Amniotic stem cell (primary cell): ENCODE results near the gene NFX1.
"Not testable (repeated sequence)": the region's sequence is repeated elsewhere in the genome, so short reads cannot be mapped to it uniquely, and the experiment has no call there.

ENCODE experiments used
- DNase-seq: peaks from one replicate; lab custom pipeline; 2025; lab: John Stamatoyannopoulos, UW

Gene NFX1

DNA sequence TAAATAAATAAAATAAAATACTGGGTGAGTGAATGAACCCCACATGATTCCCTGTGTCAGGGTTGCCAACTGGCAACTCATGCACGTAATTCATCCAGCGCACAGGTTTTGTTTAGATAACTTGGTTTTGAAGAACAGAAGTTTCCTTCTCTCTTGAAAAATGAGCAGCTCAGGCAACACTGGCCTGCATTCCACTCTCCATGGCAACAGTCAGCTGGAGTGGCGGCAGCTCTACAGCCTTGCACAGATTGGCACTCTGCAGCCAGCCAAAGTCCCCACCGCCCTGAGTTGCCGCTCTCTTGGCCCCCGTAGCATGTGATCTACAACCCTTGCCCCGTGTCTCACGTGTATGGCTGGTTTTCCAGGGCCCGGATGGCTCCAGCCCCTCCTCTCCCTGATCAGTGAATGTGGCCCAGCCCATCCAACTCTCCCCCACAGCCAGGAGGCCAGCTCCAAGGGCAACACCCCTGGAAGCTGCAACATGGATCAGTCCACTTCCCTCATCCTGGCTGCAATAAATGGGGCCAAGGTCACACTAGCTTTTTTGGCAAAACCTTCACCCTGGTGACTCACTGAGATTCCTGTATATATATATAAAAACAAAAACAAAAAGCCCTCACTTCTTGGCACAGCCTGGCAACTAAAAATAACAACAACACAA, 100.9 kb downstream of the NFX1 start:
- DNase-seq, result peak; percentile 65

DNA sequence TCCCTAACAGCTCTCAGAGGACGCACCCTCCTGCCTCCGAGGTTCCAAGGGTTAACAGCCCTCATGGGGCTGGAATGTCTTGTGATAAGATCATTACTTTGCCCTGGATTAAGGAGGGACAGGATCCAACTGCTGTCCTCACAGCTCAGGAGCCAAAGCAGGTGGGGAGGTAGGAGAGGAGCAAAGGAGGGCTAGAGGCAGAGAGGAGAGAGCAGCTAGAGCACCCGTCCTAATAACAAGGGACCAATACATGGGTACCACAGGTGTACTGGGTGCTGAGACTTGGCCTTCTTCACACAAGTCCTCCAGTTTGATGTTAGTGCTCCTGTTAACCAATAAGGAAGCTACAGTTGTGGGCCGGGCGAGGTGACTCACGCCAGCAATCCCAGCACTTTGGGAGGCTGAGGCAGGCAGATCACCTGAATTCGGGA, 102.3 kb downstream of the NFX1 start:
- DNase-seq, result not testable (repeated sequence)

DNA sequence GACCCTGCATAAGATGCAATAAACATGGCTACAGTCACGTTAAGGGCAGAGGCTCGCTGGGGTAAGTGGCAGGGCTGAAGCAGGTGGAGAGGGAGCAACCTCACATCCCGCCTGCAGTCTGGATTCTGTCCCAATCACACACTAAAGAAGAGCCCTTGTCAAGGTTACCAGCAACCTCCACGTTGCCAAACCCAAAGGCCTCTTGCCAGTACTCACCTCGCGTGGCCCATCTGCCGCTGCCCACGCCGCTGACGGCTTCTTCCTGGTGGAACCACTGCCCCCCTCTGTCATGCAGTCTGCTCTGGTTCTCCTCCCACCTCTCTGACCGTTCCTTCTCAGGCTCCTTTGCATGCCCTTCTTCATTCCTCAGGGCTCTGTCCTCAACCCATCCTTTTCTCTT, 103.3 kb downstream of the NFX1 start:
- DNase-seq, result no peak

DNA sequence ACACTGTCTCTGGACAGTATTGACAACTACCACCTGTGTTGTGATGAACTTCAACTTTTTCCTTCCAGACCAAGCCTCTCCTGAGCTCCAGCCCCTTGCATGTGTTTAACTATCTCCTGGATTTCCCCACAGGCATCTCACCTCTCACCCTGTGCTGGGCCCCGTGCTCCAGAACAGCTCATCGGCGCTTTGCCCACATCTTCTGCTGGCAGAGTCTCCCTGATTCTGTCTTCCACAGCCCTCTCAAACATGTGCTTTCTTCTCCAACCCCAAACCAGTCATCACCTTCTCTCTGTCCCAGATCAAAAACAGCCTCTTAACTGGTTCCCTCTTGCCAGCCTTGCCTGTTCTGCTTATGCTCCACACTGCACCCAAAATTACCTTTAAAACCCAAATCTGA, 103.7 kb downstream of the NFX1 start:
- DNase-seq, result not testable (repeated sequence)

DNA sequence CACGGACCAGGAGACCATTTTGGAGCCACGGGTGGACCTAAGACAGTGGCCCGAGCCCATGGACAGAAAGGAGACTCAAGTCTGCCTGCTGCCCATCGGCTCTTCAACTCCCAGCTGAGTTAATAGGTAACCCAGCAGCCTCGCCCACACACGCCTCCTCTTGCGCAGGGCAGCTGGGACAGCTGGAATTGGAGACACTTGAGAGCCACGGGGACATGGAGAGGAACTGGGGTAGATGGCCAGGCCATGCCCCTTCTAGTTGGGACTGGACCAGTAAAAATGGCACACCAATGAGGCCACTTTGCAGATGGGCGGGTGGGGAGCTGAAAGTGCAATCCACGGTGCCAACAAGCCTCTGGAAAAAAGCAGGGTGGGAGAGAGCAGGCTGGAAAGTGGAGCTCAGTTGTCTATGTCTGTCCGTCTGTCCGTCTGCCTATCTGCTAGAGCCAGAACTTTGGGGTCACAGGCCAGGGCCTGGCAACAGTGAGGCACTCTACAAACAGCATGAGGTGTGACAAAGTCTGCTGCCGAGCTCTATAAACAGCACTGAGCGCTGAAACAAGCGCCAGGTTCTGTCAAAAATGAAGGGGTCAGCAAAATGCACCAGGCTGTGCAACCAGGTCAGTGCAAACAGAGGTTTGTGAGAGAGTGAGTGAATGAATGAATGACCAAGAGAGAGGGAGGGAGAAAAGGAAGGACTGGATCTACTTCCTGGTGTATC, 105.0 kb downstream of the NFX1 start:
- not testable (repeated sequence) for DNase-seq

DNA sequence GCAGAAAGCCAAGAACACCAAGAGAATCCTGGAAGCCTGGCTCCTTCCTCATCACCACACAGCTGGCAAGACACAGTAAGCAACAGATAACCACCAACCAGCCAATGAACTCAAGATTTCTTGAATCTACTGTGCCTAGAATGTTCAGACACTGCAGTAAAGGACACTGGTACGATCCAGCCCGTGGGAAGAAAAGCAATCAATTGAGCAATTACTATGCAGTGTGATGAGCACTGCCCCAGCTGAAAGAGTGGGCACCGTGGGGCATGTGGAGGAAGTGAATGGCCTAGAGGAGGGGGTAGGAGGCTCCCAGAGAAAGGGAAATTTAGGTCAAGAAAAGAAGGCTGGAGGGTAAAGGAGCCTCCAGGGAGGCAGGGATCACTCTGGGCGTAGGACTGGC, 107.5 kb downstream of the NFX1 start:
- not testable (repeated sequence) for DNase-seq

DNA sequence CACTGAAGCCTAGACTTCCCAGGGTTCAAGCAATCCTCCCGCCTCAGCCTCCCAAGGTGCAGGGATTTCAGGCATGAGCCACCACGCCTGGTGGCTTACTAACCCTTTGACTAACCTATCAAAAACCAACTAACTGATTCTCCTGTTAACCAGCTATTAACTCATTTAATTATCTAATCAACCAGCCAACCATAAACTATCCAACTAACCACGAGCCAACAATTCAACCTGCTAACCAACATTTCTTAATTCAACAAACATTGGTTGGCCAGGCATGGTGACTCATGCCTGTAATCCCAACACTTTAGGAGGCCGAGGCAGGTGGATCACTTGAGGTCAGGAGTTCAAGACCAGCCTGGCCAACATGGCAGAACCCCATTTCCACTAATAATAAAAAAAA, 108.7 kb downstream of the NFX1 start:
- not testable (repeated sequence) for DNase-seq

DNA sequence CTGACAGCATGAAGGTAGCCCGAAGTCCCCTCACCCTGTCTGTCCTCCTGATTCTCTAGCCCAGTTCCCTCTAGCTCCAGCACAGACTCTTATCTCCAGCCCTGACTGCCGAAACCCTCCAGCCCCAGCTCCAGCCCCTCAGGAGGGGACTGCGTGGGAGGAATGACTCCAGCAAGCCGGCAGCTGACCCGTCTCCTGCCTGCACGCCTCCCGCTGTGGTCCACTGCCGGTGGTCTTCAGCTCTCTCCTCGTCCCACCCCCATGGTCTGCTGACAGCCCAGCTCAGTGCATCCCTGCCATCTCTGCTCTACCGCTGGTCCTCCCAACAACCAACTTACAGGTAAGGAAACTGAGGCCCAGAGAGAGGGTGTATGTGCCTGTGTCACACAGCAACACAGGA, 111.5 kb downstream of the NFX1 start:
- not testable (repeated sequence) for DNase-seq

DNA sequence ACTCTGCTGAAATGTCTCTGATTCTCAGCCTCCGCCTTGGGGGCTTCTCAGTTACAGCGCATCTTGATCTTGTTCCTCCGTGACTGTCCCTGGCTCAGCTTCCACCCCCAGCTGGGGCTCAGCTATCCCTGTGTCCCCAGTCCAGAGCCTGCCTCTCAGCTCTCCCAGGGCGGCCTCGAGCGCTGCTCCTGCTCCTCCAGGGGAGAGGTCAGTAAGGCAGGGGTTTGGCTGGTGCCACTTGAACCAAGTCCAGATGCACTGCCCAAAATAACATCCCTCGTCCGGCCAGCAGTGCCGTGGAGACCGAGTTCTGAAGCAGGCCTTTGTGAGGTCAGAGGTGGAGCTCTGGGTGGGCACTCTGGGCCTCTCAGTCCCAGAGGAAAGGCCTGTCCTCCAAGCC, 112.1 kb downstream of the NFX1 start, which contains the start of gene AQP7:
Gene AQP7 (minus strand): TSS at position 198 of the 400 bp plus-strand sequence. CDS start 1,306 bp downstream, outside the sequence.
- not testable (repeated sequence) for DNase-seq

DNA sequence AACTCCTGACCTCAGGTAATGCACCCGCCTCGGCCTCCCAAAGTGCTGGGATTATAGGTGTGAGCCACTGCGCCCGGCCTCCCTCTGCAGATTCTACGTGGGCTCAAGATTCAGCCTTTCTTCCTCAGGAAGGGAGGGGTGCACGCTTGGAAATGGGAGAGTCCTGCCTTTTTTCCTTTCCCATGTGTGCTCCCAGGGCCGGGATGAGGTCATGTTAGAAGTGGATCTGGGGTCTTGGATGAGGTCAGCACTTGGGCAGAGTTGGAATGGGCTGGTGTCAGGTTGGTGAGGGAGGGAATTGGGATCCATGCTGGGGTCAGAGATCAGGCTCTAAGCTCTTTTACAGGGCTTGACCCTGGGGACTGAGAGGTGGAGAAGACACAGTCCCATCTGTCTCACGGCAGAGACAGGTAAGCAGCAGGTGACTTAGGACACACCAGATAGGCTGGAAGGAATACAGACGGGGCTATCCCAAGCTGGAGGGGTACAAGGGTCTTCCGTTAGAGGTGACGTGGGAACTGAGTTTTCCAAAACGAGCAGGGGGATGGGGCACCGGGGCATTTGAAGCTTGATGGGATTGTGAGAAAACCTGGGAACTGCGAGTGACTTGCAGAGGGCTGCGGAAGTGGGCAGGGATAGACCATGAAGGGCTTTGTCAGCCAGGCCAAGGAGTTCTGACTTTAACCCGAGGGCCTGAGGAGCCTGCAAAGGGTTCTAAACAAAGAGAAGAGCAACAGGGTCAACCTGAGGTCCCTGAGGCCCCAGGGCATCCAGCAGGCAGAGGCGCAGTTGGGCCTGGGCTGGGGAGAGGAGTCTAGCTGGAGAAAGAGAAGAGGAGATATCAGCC, 113.8 kb downstream of the NFX1 start:
- DNase-seq, result no peak

DNA sequence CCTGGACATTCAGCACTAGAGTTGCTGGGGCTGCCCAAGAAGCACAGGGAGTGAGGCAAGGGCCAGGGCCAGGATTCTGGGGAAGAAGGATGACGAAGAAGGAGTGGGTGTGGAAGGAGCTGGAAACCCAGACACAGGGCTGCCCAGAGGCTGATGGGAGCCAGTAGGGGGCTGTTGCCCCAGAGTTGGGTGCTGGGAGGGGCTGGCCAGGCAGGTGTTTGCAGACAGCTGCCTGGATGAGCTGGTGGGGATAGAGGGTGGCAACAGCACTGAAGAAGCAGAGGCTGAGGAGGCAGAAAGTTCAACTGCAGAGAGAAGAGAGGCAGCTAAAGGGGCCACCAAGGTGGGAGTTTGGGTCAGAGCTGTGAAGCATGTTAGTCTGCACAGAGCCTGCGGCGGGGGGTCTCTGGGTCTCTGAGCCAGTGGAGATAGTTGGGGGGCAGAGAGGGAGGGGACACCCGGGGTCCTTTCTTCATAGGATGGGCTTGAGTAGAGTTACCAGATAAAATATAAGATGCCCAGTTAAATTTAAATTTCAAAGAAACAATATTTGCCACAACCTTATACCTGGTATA, 114.6 kb downstream of the NFX1 start:
- DNase-seq, result no peak

DNA sequence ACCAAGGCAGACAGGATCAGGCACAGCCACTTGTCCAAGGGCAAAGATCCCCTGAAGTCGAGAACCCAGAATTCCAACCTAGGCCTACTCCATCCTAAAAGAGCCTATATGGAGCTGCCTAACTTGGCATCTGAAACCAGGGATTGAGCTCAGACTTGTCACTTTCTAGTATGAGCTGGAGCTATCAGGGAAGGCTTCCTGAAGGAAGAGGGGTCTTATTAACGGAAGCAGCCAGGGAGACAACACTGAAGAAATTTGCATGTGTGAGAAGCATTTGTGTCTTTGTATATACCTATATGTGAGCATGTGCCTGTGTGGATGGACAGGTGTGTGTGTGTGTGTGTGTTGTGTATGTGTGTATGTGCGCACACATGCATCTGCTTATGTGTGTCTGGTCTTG, 116.7 kb downstream of the NFX1 start:
- no peak for DNase-seq

DNA sequence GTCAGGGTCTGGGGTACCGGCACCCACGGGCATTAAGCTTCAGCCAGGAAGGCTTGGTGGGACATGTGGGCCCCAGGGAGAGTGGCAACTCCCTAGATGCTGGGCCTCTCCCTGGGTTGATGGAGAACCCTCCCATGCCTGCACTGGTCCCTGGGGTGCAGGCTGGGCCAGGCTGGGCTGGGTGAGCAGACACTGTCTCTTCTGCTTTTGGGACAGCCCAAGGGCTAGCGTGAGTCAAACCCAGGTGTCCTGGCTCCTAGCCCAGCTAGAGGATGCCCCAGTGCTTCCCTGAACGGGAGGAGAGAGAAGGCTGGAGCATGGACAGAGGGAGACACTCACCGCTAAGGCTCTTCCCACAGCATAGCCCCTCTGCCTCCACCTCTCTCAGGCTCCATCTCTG, 117.8 kb downstream of the NFX1 start:
- no peak for DNase-seq

DNA sequence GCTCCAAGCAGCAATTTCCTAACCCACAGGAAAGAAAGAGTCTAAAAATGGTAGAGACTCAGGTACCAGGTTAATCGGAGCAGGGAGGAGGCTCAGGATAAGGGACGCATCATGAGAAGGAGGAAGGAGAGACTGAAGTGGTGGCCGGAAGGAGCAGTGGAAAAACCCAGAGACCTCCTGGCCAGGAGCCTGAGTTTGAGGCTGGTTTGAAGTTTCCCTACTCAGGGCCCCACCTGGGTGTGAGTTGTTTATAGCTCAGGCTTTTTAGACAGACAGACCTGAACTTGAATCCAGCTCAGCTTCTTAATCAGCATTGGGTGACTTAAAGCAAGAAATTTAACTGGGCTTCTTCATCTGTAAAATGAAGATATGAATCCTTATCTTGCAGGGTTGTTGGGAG, 124.0 kb downstream of the NFX1 start:
- no peak for DNase-seq

DNA sequence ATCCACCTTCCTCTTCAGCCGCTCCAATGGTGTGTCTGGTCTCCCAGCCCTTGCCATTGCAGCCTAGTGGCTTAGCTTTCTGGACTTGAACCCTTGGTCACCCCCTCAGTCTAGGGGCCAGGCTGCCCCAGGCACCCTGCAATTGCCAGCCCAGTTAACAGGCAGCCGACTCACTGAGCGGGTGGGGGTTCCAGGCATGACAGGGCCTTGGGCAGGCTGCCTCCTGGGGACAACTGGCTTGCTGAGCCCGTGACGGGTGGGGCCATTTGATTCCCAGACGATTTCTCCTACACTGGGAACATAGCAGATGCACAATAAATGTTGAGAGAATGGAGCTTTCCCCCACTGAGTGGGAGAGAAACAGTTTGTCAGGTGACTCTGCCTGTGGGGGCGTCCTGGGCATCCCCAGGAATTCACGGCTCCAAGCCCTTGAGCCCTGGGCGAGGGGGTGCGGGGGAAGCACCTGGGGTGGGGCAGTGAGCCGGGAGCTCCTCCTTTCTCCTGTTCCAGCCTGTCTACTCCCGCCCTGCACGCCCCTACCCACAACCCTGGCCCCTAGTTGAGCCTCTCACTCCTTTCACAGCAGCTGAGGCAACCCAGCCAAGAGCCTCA, 124.7 kb downstream of the NFX1 start:
- no peak for DNase-seq

DNA sequence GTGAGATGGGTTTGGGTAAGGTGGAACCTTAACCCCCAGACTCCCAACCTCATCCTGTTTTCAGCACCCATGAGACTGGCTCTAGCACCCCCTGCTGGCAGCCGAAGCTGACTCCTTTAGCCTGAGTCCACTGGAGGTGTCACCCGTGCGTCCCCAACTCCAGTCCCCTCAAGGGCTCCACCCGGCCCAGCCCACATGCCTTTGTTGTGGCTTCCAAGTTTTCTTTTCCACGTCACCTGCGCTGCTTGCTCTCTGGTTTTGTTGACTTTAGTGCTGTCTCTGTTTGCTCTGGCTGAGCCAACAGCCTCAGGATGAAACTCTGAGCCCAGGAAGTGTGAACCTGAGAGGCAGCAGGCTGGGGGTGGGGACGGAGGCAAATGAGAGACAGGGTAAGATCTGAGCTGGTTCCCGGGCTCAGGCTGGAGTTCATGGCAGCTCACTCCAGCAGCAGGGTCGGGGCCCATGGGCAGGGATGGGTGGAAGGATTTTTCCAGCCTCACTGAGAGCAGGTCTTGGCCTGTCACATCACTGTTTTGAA, 125.3 kb downstream of the NFX1 start:
- no peak for DNase-seq

DNA sequence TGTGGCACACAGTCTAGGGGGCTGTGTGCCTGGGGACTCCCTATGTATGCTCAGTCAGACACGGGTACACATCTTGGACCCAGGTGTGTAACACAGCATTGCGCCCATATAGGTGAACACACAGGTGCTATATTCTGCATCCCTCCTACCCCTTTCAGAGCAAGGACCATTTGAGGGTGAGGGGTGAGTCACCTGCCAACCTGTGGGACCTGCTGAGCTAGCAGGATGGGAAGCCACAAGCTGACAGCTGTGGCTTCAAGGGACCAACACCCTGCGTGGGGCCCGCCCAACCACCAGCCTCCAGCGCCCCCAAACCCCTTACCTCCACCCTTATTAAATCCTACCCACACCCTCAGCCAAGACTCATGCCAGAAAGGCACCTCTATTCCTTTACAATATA, 126.7 kb downstream of the NFX1 start:
- no peak for DNase-seq

DNA sequence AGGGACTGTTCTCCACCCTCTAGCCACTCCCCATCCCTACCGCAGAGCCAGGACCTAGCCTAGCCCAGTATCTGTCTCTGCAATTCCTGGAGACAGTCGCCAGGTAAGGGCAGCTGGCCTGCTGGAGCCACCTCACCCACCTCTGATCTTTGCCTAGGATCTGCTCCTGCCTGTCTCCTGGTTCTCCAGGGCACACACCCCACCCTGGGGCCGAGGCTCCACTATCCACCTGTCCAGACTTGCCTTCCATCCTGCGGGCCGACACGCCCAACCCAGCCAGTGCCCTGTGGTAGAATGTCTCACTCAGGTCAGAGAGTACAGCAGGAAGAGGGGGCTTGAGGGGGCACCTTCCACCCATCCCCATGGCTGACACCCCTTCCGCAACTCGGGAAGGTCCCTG, 127.8 kb downstream of the NFX1 start:
- no peak for DNase-seq

DNA sequence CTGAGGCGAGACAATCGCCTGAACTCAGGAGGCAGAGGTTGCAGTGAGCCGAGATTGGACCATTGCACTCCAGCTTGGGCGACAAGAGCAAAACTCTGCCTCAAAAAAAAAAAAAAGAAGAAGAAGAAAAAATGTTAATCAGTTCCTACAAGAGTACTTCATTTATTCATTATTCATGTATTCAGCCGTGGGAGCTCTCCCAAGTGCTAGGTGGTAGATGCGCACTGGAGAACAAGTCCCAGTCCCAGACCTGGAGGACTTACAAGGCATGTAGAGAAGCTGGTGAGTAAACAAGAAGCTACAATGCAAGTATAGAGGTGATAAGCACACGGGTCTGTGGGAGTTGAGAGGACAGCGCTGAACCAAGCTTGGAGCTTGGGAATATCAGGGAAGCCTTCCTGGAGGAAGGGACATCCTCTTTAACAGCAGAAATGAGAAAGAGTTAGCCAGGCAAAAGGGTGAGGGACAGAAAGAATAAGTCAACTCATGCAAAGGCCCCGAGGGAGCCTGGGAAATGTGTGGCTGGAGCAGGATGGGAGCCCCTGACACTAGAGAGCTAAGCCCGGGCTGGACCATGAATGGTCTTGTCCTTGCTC, 129.5 kb downstream of the NFX1 start:
- no peak for DNase-seq
